ENCODE measurements around the gene CENPF.

CENPF gene

DNA sequence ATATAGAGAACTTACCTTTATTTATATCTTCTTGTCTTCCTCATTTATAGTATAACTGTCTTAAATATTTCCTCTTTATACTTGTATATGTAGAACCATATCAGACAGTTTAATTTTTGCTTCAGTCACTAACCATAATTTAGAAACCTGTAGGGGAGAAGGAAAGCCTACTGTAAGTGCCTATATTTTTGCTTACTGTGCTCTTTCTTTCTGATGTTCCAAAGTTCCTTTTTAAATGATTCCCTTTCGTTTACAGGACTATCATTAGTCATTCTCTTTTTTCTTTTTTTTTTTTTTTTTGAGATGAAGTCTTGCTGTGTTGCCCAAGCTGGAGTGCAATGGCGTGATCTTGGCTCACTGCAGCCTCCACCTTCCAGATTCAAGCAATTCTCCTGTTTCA, 109.7 kb downstream of the CENPF start:
- no peak for DNase-seq (ENCODE audit: low read depth in 2 of 2)
